ENCODE results near the gene NUP35.
"Not testable (repeated sequence)": the region's sequence is repeated elsewhere in the genome, so short reads cannot be mapped to it uniquely, and the experiment has no call there.

Gene NUP35

GRCh38 chr2:183134016-183134415 is 9.8 kb downstream of the NUP35 start:
- DNase-seq = no peak
- Histone ChIP-seq H3K9ac (ENCODE audit: low read length) (no peak overlapping the region), H4K91ac (ENCODE audit: low read length) (no peak overlapping the region), H3K36me3 (ENCODE audit: control insufficient read depth in 1 of 2, insufficient read depth in 2 of 2, low read depth in 1 of 2, low read length in 2 of 2) (peaks cover 0 to 39% of the 10 kb centered on the region in 2 experiments), H3K14ac (ENCODE audit: low read length in 2 of 2) (no peak overlapping the region), H3K9me3 (ENCODE audit: control insufficient read depth, low read length) (no peaks in the 10 kb centered on the region), H2BK15ac (ENCODE audit: low read depth, poor library complexity, severe bottlenecking) (no peak overlapping the region), H2BK5ac (ENCODE audit: low read depth, low read length, poor library complexity, severe bottlenecking) (no peak overlapping the region), H3K4me2 (ENCODE audit: low read length, poor library complexity, severe bottlenecking) (no peak overlapping the region), H2AK5ac (ENCODE audit: low read length, severe bottlenecking) (no peak overlapping the region), H3K23ac (ENCODE audit: low read length in 2 of 2) (no peak overlapping the region), H3K27me3 (ENCODE audit: control insufficient read depth in 1 of 2, insufficient read depth in 1 of 2, low read length in 2 of 2) (no peaks in the 10 kb centered on the region), H3K4me1 (ENCODE audit: control insufficient read depth, insufficient read depth, low read depth, low read length) (no peaks in the 10 kb centered on the region), H3K27ac (ENCODE audit: low read length, poor library complexity, severe bottlenecking) (no peak overlapping the region), H4K8ac (ENCODE audit: low read length) (no peak overlapping the region), H3K4me3 (ENCODE audit: insufficient read depth in 1 of 2, low read depth in 1 of 2, low read length in 2 of 2) (no peak overlapping the region), H2BK120ac (ENCODE audit: low read depth, low read length) (no peak overlapping the region), H2AFZ (ENCODE audit: low read depth, low read length) (no peak overlapping the region), H3K79me1 (replicated peaks; ENCODE audit: low read length, poor library complexity, severe bottlenecking) (peaks cover 25% of the 10 kb centered on the region), H2BK12ac (ENCODE audit: low read length in 2 of 2) (no peak overlapping the region), H3K4ac (ENCODE audit: low read depth in 1 of 2, low read length in 2 of 2) (no peak overlapping the region), H3K18ac (ENCODE audit: low read depth in 1 of 2, low read length in 2 of 2) (no peak overlapping the region)
- no CpG with 5 or more reads among the region's 2 CpGs for WGBS

GRCh38 chr2:183148955-183149354 is 24.7 kb downstream of the NUP35 start:
- H2BK12ac ChIP-seq (ENCODE audit: low read length in 2 of 2) = no peak overlapping the region
- H4K91ac ChIP-seq (ENCODE audit: low read length) = no peak overlapping the region
- no peaks in the 10 kb centered on the region for H3K27me3 ChIP-seq (ENCODE audit: control insufficient read depth in 1 of 2, insufficient read depth in 1 of 2, low read length in 2 of 2)
- peak; percentile 6 for DNase-seq
- no peak overlapping the region for H3K9ac ChIP-seq (ENCODE audit: low read length)
- no peak overlapping the region for H3K4me3 ChIP-seq (ENCODE audit: insufficient read depth in 1 of 2, low read depth in 1 of 2, low read length in 2 of 2)
- no peak overlapping the region for H4K8ac ChIP-seq (ENCODE audit: low read length)
- H2BK15ac ChIP-seq (ENCODE audit: low read depth, poor library complexity, severe bottlenecking) = no peak overlapping the region
- H3K4me2 ChIP-seq (ENCODE audit: low read length, poor library complexity, severe bottlenecking) = no peak overlapping the region
- WGBS = no CpG with 5 or more reads among the region's 1 CpG
- no peak overlapping the region for H3K18ac ChIP-seq (ENCODE audit: low read depth in 1 of 2, low read length in 2 of 2)
- no peak overlapping the region for H2BK120ac ChIP-seq (ENCODE audit: low read depth, low read length)
- H3K4ac ChIP-seq (ENCODE audit: low read depth in 1 of 2, low read length in 2 of 2) = no peak overlapping the region
- peaks cover 22% of the 10 kb centered on the region for H3K79me1 ChIP-seq (replicated peaks; ENCODE audit: low read length, poor library complexity, severe bottlenecking)
- no peak overlapping the region for H3K27ac ChIP-seq (ENCODE audit: low read length, poor library complexity, severe bottlenecking)
- H2AFZ ChIP-seq (ENCODE audit: low read depth, low read length) = no peak overlapping the region
- no peak overlapping the region for H3K14ac ChIP-seq (ENCODE audit: low read length in 2 of 2)
- peaks cover 5% of the 10 kb centered on the region for H3K9me3 ChIP-seq (ENCODE audit: control insufficient read depth, low read length)
- H3K4me1 ChIP-seq (ENCODE audit: control insufficient read depth, insufficient read depth, low read depth, low read length) = peaks cover 1% of the 10 kb centered on the region
- no peak overlapping the region for H2AK5ac ChIP-seq (ENCODE audit: low read length, severe bottlenecking)
- H2BK5ac ChIP-seq (ENCODE audit: low read depth, low read length, poor library complexity, severe bottlenecking) = no peak overlapping the region
- peaks cover 10 to 16% of the 10 kb centered on the region in 2 experiments for H3K36me3 ChIP-seq (ENCODE audit: control insufficient read depth in 1 of 2, insufficient read depth in 2 of 2, low read depth in 1 of 2, low read length in 2 of 2)
- no peak overlapping the region for H3K23ac ChIP-seq (ENCODE audit: low read length in 2 of 2)

- no peak overlapping the region for H2BK120ac ChIP-seq (ENCODE audit: low read depth, low read length)
- H3K79me1 ChIP-seq (replicated peaks; ENCODE audit: low read length, poor library complexity, severe bottlenecking) = peaks cover 22% of the 10 kb centered on the region
- H3K9ac ChIP-seq (ENCODE audit: low read length) = peak overlapping the region; percentile 30
- H2AK5ac ChIP-seq (ENCODE audit: low read length, severe bottlenecking) = no peak overlapping the region
- no peak overlapping the region for H3K23ac ChIP-seq (ENCODE audit: low read length in 2 of 2)
- H2BK5ac ChIP-seq (ENCODE audit: low read depth, low read length, poor library complexity, severe bottlenecking) = no peak overlapping the region
- peaks cover 1% of the 10 kb centered on the region for H3K4me1 ChIP-seq (ENCODE audit: control insufficient read depth, insufficient read depth, low read depth, low read length)
- H4K8ac ChIP-seq (ENCODE audit: low read length) = no peak overlapping the region
- H3K9me3 ChIP-seq (ENCODE audit: control insufficient read depth, low read length) = peaks cover 3% of the 10 kb centered on the region
- no peak overlapping the region for H3K4ac ChIP-seq (ENCODE audit: low read depth in 1 of 2, low read length in 2 of 2)
- no peak overlapping the region for H3K14ac ChIP-seq (ENCODE audit: low read length in 2 of 2)
- DNase-seq = peak; percentile 47
- no peak overlapping the region for H3K18ac ChIP-seq (ENCODE audit: low read depth in 1 of 2, low read length in 2 of 2)
- H2BK15ac ChIP-seq (ENCODE audit: low read depth, poor library complexity, severe bottlenecking) = no peak overlapping the region
- H3K27ac ChIP-seq (ENCODE audit: low read length, poor library complexity, severe bottlenecking) = peak overlapping the region; percentile 43
- no peak overlapping the region for H3K4me2 ChIP-seq (ENCODE audit: low read length, poor library complexity, severe bottlenecking)
- no peak overlapping the region for H2BK12ac ChIP-seq (ENCODE audit: low read length in 2 of 2)
- H2AFZ ChIP-seq (ENCODE audit: low read depth, low read length) = no peak overlapping the region
- 100% methylated on average over 1 of the region's 2 CpGs for WGBS
- H3K4me3 ChIP-seq (ENCODE audit: insufficient read depth in 1 of 2, low read depth in 1 of 2, low read length in 2 of 2) = no peak overlapping the region
- H3K27me3 ChIP-seq (ENCODE audit: control insufficient read depth in 1 of 2, insufficient read depth in 1 of 2, low read length in 2 of 2) = no peaks in the 10 kb centered on the region
- no peak overlapping the region for H4K91ac ChIP-seq (ENCODE audit: low read length)
- peaks cover 11% of the 10 kb centered on the region in 2 experiments for H3K36me3 ChIP-seq (ENCODE audit: control insufficient read depth in 1 of 2, insufficient read depth in 2 of 2, low read depth in 1 of 2, low read length in 2 of 2)
These were observed 25.2 kb downstream of the NUP35 start for GRCh38 chr2:183149489-183149888.

GRCh38 chr2:183152280-183152679 is 28.0 kb downstream of the NUP35 start:
- H4K91ac ChIP-seq (ENCODE audit: low read length) = not testable (repeated sequence)

More at GRCh38 chr2:183152280-183152679, 28.0 kb downstream of the NUP35 start:
- H3K14ac ChIP-seq (ENCODE audit: low read length in 2 of 2); H2BK5ac ChIP-seq (ENCODE audit: low read depth, low read length, poor library complexity, severe bottlenecking); H2BK12ac ChIP-seq (ENCODE audit: low read length in 2 of 2); H3K4me2 ChIP-seq (ENCODE audit: low read length, poor library complexity, severe bottlenecking); H3K27me3 ChIP-seq (ENCODE audit: control insufficient read depth in 1 of 2, insufficient read depth in 1 of 2, low read length in 2 of 2); H3K9me3 ChIP-seq (ENCODE audit: control insufficient read depth, low read length); H3K27ac ChIP-seq (ENCODE audit: low read length, poor library complexity, severe bottlenecking); H3K9ac ChIP-seq (ENCODE audit: low read length); H3K4ac ChIP-seq (ENCODE audit: low read depth in 1 of 2, low read length in 2 of 2); H3K18ac ChIP-seq (ENCODE audit: low read depth in 1 of 2, low read length in 2 of 2); H2AFZ ChIP-seq (ENCODE audit: low read depth, low read length); H2AK5ac ChIP-seq (ENCODE audit: low read length, severe bottlenecking); DNase-seq; H3K36me3 ChIP-seq (ENCODE audit: control insufficient read depth in 1 of 2, insufficient read depth in 2 of 2, low read depth in 1 of 2, low read length in 2 of 2); H3K23ac ChIP-seq (ENCODE audit: low read length in 2 of 2); H2BK120ac ChIP-seq (ENCODE audit: low read depth, low read length); H2BK15ac ChIP-seq (ENCODE audit: low read depth, poor library complexity, severe bottlenecking); H3K4me1 ChIP-seq (ENCODE audit: control insufficient read depth, insufficient read depth, low read depth, low read length); H4K8ac ChIP-seq (ENCODE audit: low read length); H3K4me3 ChIP-seq (ENCODE audit: insufficient read depth in 1 of 2, low read depth in 1 of 2, low read length in 2 of 2): not testable (repeated sequence)
- WGBS = 100% methylated on average over 3 of the region's 3 CpGs
- H3K79me1 ChIP-seq (replicated peaks; ENCODE audit: low read length, poor library complexity, severe bottlenecking) = peaks cover 17% of the 10 kb centered on the region
